Bronchial epithelial cell (primary cell): ENCODE results near the gene TM9SF3. TPM values are rescaled to one million over a fixed set of nuclear protein-coding genes. Genes with fewer than 3 reads are reported as not detected.

Experiments
- DNase-seq: peaks from one replicate; pipeline ENCODE4 v3.0.0-alpha.2; 2010; ENCODE audit warnings: low read depth
- FAIRE-seq: peaks from 2 replicates; lab custom pipeline; 2011; peaks lifted over from hg19 to GRCh38; lab: Jason Lieb, UNC
- H3K27me3 ChIP-seq: 2 replicates; pipeline ENCODE4 v1.5.1; 2011; ENCODE audit warnings: low read length; ENCODE audit not compliant: control insufficient read depth, insufficient read depth
- H3K36me3 ChIP-seq: 2 replicates; pipeline ENCODE4 v1.5.1; 2011; ENCODE audit warnings: low read length; ENCODE audit not compliant: control insufficient read depth, insufficient read depth
- H3K4me3 ChIP-seq: 2 replicates; pipeline ENCODE4 v1.5.1; 2011; ENCODE audit warnings: mild to moderate bottlenecking, low read depth, low read length, control low read depth
- CTCF ChIP-seq: IDR thresholded peaks from 2 replicates; pipeline ENCODE4 v1.5.1; 2011; ENCODE audit warnings: mild to moderate bottlenecking, moderate library complexity, low read length, control low read depth, inconsistent platforms; ENCODE audit not compliant: insufficient read depth, severe bottlenecking
- total RNA-seq: library from RNA; depleted of rRNA; stranded (reverse); fragments of >200 nt; gene quantifications from 2 replicates; pipeline ENCODE4 v1.2.1, GENCODE V29; 2014

The TM9SF3 gene
- total RNA-seq, 1 donor from 2014 or later = 145 TPM

GRCh38 chr10:96596422-96597407 lies 9.9 kb upstream of the TM9SF3 start:
- FAIRE-seq (no peak), DNase-seq (no peak)
- Histone ChIP-seq H3K27me3 (no peaks in the 10 kb centered on the region), H3K36me3 (no peaks in the 10 kb centered on the region), H3K4me3 (no peak overlapping the region)
- TF ChIP-seq CTCF = no peak

- TF ChIP-seq CTCF = no peak
- DNase-seq (no peak), FAIRE-seq (no peak)
- Histone ChIP-seq H3K36me3 (no peaks in the 10 kb centered on the region), H3K4me3 (no peak overlapping the region), H3K27me3 (no peaks in the 10 kb centered on the region)
Measured at GRCh38 chr10:96595741-96596140, 8.9 kb upstream of the TM9SF3 start.

GRCh38 chr10:96591946-96592345 lies 5.1 kb upstream of the TM9SF3 start:
- Histone ChIP-seq H3K36me3 (no peaks in the 10 kb centered on the region), H3K27me3 (no peaks in the 10 kb centered on the region), H3K4me3 (no peak overlapping the region)
- FAIRE-seq (no peak), DNase-seq (no peak)
- TF ChIP-seq CTCF = no peak

GRCh38 chr10:96588616-96589419 lies 2.0 kb upstream of the TM9SF3 start:
- TF ChIP-seq CTCF = no peak
- no peaks in the 10 kb centered on the region for H3K27me3 ChIP-seq

GRCh38 chr10:96588060-96588554 lies 1.3 kb upstream of the TM9SF3 start:
- no peak for FAIRE-seq
- Histone ChIP-seq H3K36me3 (no peaks in the 10 kb centered on the region), H3K4me3 (no peak overlapping the region)

More at GRCh38 chr10:96588616-96589419, 2.0 kb upstream of the TM9SF3 start:
- DNase-seq (peak; percentile 82), FAIRE-seq (no peak)
- no peak overlapping the region for H3K4me3 ChIP-seq
- H3K36me3 ChIP-seq = no peaks in the 10 kb centered on the region

More at GRCh38 chr10:96588060-96588554, 1.3 kb upstream of the TM9SF3 start:
- no peaks in the 10 kb centered on the region for H3K27me3 ChIP-seq
- no peak for TF ChIP-seq CTCF
- no peak for DNase-seq
